GM18873 (cell line): ENCODE data around the gene MIA3.

Experiments used
- ATAC-seq: cut with Tn5 transposase; IDR thresholded peaks from one replicate; pipeline ENCODE4 v1.9.1; 2021; ENCODE audit warnings: mild to moderate bottlenecking, moderate library complexity, moderate number of reproducible peaks; ENCODE audit not compliant: unreplicated experiment, low FRiP score

MIA3 gene

DNA sequence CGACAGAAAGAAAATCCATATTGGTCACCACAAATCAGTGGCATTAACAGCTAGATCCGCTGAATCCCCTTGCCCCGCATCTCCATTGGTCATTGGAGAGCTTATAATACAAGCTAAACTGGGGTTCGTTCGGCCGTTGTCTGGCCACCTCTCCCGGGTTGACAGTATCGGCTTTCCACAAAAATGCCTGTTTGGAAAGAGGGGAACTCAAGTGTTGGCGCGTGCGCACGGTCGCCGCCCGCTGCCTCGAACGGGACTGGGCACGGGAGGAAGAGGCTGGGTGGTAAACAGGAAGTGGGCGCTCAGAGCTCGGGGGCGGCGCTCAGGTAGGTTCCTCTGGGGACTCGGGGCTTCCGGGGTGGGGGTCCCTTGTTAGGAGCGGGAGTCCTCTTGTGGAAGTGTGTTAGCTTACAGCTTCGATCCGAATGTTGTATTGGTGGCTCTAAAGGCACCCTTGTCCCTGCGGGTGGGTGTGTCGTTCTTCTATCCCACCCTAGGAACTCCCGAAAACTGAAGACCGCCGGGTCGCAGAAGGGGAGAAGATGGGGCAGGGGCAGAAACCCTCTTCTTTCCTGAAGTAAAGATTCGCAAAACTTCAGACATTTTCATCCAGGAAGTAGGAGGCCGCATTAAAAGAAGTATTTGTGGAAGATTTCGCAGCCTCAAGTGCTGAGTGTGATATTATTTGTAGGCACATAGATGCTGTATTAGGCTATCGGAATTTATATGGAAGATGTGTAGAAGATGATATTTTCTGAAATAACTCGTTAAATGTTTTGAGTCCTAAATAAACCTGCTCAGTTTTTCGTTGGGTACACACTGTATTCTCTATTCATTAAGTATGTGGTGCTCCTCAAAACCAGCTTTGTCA lies 95.4 kb downstream of the MIA3 start:
- ATAC-seq: peak; percentile 61

DNA sequence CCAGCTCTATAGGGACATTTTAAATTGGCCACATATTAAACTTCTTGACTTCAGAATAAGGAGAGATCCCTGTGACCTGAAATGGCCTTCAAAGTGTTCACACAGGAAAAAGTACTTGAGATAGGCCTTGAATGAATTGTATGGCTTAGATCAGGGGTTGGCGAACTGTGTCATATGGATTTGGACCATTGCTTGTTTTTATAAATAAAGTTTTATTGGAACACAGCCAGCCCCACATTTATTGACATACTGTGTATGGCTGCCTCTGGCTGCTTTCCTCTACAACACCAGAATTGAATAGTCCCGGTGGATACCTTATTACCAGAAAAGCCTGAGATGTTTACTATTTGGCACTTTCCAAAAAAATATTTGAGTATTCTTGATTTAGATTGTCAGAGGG lies 98.5 kb downstream of the MIA3 start:
- ATAC-seq: no peak
